Measurements from ENCODE around the gene CALR. TPM values are rescaled to one million over a fixed set of nuclear protein-coding genes. Genes with fewer than 3 reads are reported as not detected.

The CALR gene
- total RNA-seq, 6 donors from 2014 or later, result 171 to 1,351 (median 423) TPM

GRCh38 chr19:12982648-12983047 lies 44.2 kb downstream of the CALR start:
- no peak overlapping the region for H3K27ac ChIP-seq
- H3K36me3 ChIP-seq, result no peaks in the 10 kb centered on the region
- DNase-seq (no peak), ATAC-seq (ENCODE audit: low FRiP score in 2 of 2) (no peak)
- no peak overlapping the region for H3K4me3 ChIP-seq
- no peaks in the 10 kb centered on the region for H3K27me3 ChIP-seq
- H3K9me3 ChIP-seq, result no peaks in the 10 kb centered on the region
- 91 to 95% methylated on average over 6 of the region's 6 CpGs for WGBS, 2 donors
- H3K4me1 ChIP-seq, result peaks cover 13 to 26% (median 19%) of the 10 kb centered on the region in 4 donors
- TF ChIP-seq POLR2A (IDR thresholded peaks at IDR 0.05), result no peak
- TF ChIP-seq CTCF (IDR thresholded peaks at IDR 0.05), result no peak
- TF ChIP-seq POLR2AphosphoS5 (IDR thresholded peaks at IDR 0.05), result no peak
- TF ChIP-seq EP300 (IDR thresholded peaks at IDR 0.05), result no peak

- WGBS, 2 donors, result 57 to 58% methylated on average over 10 of the region's 10 CpGs
Measured at GRCh38 chr19:12983091-12983490, 44.7 kb downstream of the CALR start.

GRCh38 chr19:12983542-12984142 lies 45.2 kb downstream of the CALR start:
- Histone ChIP-seq H3K27ac (no peak overlapping the region), H3K9me3 (no peaks in the 10 kb centered on the region), H3K4me3 (peak overlapping the region in 3 of 4 donors; percentile 22 to 35 (median 34)), H3K36me3 (no peaks in the 10 kb centered on the region), H3K27me3 (no peaks in the 10 kb centered on the region), H3K4me1 (peaks cover 13 to 23% (median 19%) of the 10 kb centered on the region in 4 donors)
- TF ChIP-seq CTCF (IDR thresholded peaks at IDR 0.05) (peak; percentile 98 to 99 (median 99)), POLR2AphosphoS5 (IDR thresholded peaks at IDR 0.05) (peak; percentile 30 to 35), POLR2A (IDR thresholded peaks at IDR 0.05) (no peak), EP300 (IDR thresholded peaks at IDR 0.05) (peak in 1 of 4 donors; percentile 16)
- ATAC-seq (ENCODE audit: low FRiP score in 2 of 2) (peak; percentile 86 to 94), DNase-seq (peak; percentile 76 to 98)
- WGBS, 2 donors, result 14 to 19% methylated on average over 26 to 31 of the region's 51 CpGs

More at GRCh38 chr19:12983091-12983490, 44.7 kb downstream of the CALR start:
- Histone ChIP-seq H3K36me3 (no peaks in the 10 kb centered on the region), H3K9me3 (no peaks in the 10 kb centered on the region), H3K4me1 (peaks cover 13 to 23% (median 19%) of the 10 kb centered on the region in 4 donors), H3K27ac (no peak overlapping the region), H3K4me3 (peak overlapping the region in 3 of 4 donors; percentile 22 to 35 (median 34)), H3K27me3 (no peaks in the 10 kb centered on the region)
- DNase-seq (no peak), ATAC-seq (ENCODE audit: low FRiP score in 2 of 2) (no peak)
- TF ChIP-seq POLR2A (IDR thresholded peaks at IDR 0.05), result no peak
- TF ChIP-seq CTCF (IDR thresholded peaks at IDR 0.05), result no peak
- TF ChIP-seq POLR2AphosphoS5 (IDR thresholded peaks at IDR 0.05), result no peak
- TF ChIP-seq EP300 (IDR thresholded peaks at IDR 0.05), result no peak

GRCh38 chr19:12984143-12984627 lies 45.8 kb downstream of the CALR start:
- peak in 1 of 2 donors; percentile 19 for ATAC-seq (ENCODE audit: low FRiP score in 2 of 2)
- WGBS, 2 donors, result 69 to 80% methylated on average over 3 of the region's 3 CpGs
- Histone ChIP-seq H3K27me3 (no peaks in the 10 kb centered on the region), H3K36me3 (no peaks in the 10 kb centered on the region), H3K27ac (no peak overlapping the region), H3K4me1 (peaks cover 13 to 23% (median 19%) of the 10 kb centered on the region in 4 donors), H3K4me3 (no peak overlapping the region), H3K9me3 (no peaks in the 10 kb centered on the region)
- no peak for TF ChIP-seq EP300 (IDR thresholded peaks at IDR 0.05)
- TF ChIP-seq POLR2AphosphoS5 (IDR thresholded peaks at IDR 0.05), result no peak
- no peak for TF ChIP-seq CTCF (IDR thresholded peaks at IDR 0.05)
- no peak for TF ChIP-seq POLR2A (IDR thresholded peaks at IDR 0.05)
- no peak for DNase-seq

- no peak for DNase-seq
- no peaks in the 10 kb centered on the region for H3K27me3 ChIP-seq
- H3K27ac ChIP-seq, result no peak overlapping the region
- WGBS, 2 donors, result 28 to 47% methylated on average over 6 to 10 of the region's 10 CpGs
- H3K4me1 ChIP-seq, result peaks cover 13 to 23% (median 19%) of the 10 kb centered on the region in 4 donors
- ATAC-seq (ENCODE audit: low FRiP score in 2 of 2), result no peak
- H3K36me3 ChIP-seq, result no peaks in the 10 kb centered on the region
- H3K9me3 ChIP-seq, result no peaks in the 10 kb centered on the region
- TF ChIP-seq CTCF (IDR thresholded peaks at IDR 0.05) (no peak), EP300 (IDR thresholded peaks at IDR 0.05) (no peak), POLR2AphosphoS5 (IDR thresholded peaks at IDR 0.05) (no peak)
- no peak overlapping the region for H3K4me3 ChIP-seq
Measured at GRCh38 chr19:12984683-12985048, 46.3 kb downstream of the CALR start.

Data from upper lobe of left lung (tissue), 6 donors.